Activated naive CD4-positive, alpha-beta T cell treated with anti-CD3 and anti-CD28 coated beads for 36 hours (primary cell): ENCODE data around the gene LRCH1. TPM values are rescaled to one million over a fixed set of nuclear protein-coding genes. Genes with fewer than 3 reads are reported as not detected.
"Not testable (repeated sequence)": the region's sequence is repeated elsewhere in the genome, so short reads cannot be mapped to it uniquely, and the experiment has no call there.

Source experiments
- CTCF ChIA-PET: fragments of 350-600 bp; sonication (Branson Sonifier 250); formaldehyde crosslinking; loops from one replicate; lab custom pipeline; 2021; ENCODE audit warnings: antibody characterized with exemption; lab: Charles Lee
- DNase-seq: peaks from one replicate; pipeline ENCODE4 v3.0.0-alpha.2; 2020
- H3K27ac Mint-ChIP-seq: one replicate; pipeline ENCODE4 v1.8.0; 2021; ENCODE audit warnings: mild to moderate bottlenecking, mixed read lengths
- H3K27me3 Mint-ChIP-seq: one replicate; pipeline ENCODE4 v1.8.0; 2021; ENCODE audit warnings: low read depth, mixed read lengths
- H3K36me3 Mint-ChIP-seq: one replicate; pipeline ENCODE4 v1.8.0; 2021; ENCODE audit warnings: low read depth, mixed read lengths
- H3K4me1 Mint-ChIP-seq: one replicate; pipeline ENCODE4 v1.8.0; 2021; ENCODE audit warnings: low read depth, mixed read lengths
- H3K4me3 Mint-ChIP-seq: one replicate; pipeline ENCODE4 v1.8.0; 2021; ENCODE audit warnings: mild to moderate bottlenecking, moderate library complexity, mixed read lengths
- H3K9me3 Mint-ChIP-seq: one replicate; pipeline ENCODE4 v1.8.0; 2021; ENCODE audit warnings: mixed read lengths
- intact Hi-C: fragments of 100-400 bp; cut with micrococcal nuclease; formaldehyde crosslinking; loops from one replicate; pipeline ENCODE4 v1.15.1; 2023
- total RNA-seq, 2 experiments: library from RNA; stranded (reverse); gene quantifications; one replicate each; pipeline ENCODE4 v1.2.3, GENCODE V29; 2021

LRCH1 gene
- total RNA-seq, 2 experiments from 2014 or later: 14.6 to 15.1 TPM

DNA sequence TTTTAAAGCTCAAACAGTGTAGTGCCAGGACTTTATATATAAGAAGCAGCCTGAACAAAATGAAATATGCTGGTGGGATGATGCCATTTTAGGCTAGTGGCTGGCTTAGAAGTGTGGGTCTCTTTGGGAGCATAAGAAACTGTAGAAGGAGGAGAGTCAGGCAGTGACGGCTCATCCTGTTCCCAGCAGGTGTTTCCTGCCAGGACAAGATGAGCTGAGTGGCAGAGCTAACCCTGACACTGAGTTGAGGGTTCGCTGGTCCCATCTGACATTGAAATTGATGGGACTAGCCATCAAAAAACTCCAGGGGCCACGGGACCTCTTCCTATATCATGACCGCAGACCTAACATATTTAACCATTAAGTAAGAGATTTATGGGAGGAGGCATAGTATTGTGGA is 192.7 kb downstream of the LRCH1 start:
- no peak for DNase-seq
- CTCF ChIA-PET: no interaction called here
- no peak overlapping the region for H3K27ac Mint-ChIP-seq
- H3K36me3 Mint-ChIP-seq: peaks cover 22% of the 10 kb centered on the region
- H3K4me3 Mint-ChIP-seq: no peak overlapping the region
- intact Hi-C loops: no loop called here
- H3K27me3 Mint-ChIP-seq: no peaks in the 10 kb centered on the region
- peaks cover under 1% of the 10 kb centered on the region for H3K4me1 Mint-ChIP-seq
- H3K9me3 Mint-ChIP-seq: no peaks in the 10 kb centered on the region

DNA sequence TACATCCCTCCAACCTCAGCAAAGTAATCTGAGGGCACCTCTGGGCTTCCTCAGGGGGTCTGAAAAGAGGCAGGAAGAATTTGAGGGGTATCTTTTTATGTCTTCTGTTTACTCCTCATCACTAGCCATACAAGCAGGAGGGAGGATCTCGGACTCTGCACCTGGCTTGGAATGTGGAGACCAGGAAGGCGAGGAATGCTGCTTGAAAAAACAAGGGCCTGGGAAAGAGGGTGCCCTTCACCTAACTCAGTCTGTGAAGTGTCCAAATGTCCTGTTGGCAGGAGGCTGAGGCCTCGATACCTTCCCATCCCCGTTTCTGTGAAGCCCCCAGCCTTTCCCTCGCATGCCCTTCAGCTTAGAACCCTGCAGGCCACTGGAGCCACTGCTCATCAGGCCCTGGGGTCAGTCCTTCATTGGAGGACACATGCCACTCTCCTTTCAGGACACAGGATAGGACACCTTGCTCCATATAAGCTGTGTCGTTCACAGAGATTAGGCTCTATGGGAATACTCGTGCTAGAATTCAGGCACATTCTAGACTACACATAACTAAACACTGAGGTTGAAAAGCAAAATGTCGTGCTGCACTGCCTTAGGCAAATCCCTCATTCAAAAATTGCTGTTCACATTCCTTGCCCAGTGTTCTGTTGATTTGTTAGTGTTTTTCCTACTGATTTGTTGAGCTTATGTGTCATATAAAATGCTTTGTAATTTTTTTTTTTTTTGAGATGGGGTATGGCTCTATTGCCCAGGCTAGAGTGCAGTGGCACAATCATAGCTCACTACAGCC is 194.3 kb downstream of the LRCH1 start:
- CTCF ChIA-PET: interaction anchor here (0.6 kb wide), 2 partner anchors 738 to 1237 kb away, joined by 5 to 9 read pairs; no protein-coding TSS in a partner anchor
- Mint-ChIP-seq H3K4me3 (no peak overlapping the region), H3K36me3 (peaks cover 19% of the 10 kb centered on the region), H3K27ac (no peak overlapping the region), H3K27me3 (no peaks in the 10 kb centered on the region), H3K9me3 (no peaks in the 10 kb centered on the region), H3K4me1 (peaks cover 14% of the 10 kb centered on the region)
- no peak for DNase-seq
- intact Hi-C loops: no loop called here

DNA sequence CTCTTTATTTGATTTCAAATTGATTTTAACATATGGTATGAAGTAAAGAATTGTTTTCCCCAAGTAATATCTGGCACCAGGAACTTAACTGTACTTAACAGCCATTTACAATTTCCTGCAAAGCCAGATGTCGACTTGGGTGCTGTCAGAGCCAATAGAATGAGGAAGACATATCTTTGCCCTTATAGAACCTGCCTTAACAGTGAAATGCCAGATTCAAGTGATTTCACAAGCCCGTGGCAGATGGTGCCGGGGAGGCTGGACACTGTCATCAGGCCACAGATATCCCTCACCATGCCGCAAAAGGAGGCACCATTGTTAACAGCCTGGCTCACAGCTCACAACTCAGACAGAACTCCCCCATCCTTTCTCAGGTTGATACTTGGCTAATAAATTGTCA is 195.3 kb downstream of the LRCH1 start:
- CTCF ChIA-PET: no interaction called here
- Mint-ChIP-seq H3K4me3 (no peak overlapping the region), H3K9me3 (no peaks in the 10 kb centered on the region), H3K4me1 (peaks cover 14% of the 10 kb centered on the region), H3K27ac (no peak overlapping the region), H3K27me3 (no peaks in the 10 kb centered on the region), H3K36me3 (peaks cover 19% of the 10 kb centered on the region)
- intact Hi-C loops: no loop called here
- no peak for DNase-seq

DNA sequence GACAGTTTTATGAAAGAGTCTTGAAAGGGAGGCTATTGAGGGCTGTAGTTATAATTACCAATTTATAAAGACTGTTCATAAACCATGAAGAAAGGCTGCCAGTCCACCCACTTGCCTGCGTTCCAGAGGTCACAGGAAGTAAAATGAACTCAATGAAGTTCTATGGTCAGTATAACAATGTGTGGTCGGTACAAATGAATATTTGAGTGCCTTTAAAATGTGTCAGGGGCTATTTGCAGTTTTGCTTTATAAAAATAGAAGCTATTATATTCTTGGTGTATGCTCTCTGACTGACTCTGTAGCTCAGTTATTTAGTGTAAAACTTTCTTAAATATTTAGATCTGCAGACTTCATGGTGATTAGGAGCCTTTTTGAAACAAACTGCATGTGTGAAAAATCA is 197.0 kb downstream of the LRCH1 start:
- H3K4me1 Mint-ChIP-seq: peaks cover 14% of the 10 kb centered on the region
- CTCF ChIA-PET: interaction anchor here (0.6 kb wide), 1 partner anchor 253 kb away, joined by 6 read pairs; no protein-coding TSS in a partner anchor
- no peak overlapping the region for H3K4me3 Mint-ChIP-seq
- H3K27me3 Mint-ChIP-seq: no peaks in the 10 kb centered on the region
- H3K27ac Mint-ChIP-seq: no peak overlapping the region
- intact Hi-C loops: loop anchor here (2.0 kb wide), 1 partner anchor 47 kb away; the partner anchor contains the start of gene ESD
- H3K9me3 Mint-ChIP-seq: no peaks in the 10 kb centered on the region
- H3K36me3 Mint-ChIP-seq: peaks cover 18% of the 10 kb centered on the region
- DNase-seq: no peak

DNA sequence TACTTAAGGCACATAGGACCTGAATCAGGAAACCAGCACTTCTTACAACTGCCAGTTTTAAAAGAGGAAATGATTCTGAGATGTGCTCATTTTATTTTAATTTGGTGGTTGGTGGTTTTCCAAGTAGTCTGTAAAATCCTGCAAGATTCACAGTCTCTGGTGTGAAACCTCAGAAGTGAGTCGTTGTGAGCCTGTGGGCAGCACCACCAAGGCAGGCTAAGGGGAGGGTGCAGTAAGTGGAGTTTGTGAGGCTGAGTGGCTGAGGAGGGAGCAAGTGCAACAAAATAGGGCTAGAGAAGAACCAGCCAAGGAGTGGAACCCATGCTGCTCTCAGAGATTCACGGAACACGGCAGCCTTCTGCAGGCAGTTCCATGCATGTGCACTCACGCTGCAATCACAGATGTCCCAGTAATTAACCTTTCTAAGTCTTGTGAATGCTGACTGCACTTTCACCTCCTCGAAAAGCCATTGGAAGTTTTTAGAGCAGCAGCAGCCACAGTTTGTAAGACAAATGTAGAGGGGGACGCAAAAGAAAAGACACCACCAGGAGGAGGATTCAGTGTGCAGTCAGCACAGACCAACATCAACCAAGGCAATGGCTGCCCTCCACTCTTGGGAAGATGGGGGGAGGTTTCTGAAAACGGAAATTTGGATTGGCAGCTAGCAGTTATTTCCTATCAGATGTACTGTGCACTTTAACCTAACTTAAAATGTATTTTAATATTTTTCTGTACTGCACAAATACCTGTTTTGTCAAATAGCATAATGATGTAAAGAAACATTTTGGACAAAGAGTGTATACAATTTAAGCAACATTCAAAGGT is 199.1 kb downstream of the LRCH1 start:
- Mint-ChIP-seq H3K4me1 (peaks cover 14% of the 10 kb centered on the region), H3K27me3 (no peaks in the 10 kb centered on the region), H3K9me3 (no peaks in the 10 kb centered on the region), H3K4me3 (no peak overlapping the region), H3K36me3 (peaks cover 10% of the 10 kb centered on the region), H3K27ac (peak overlapping the region; percentile 57)
- DNase-seq: peak; percentile 74
- CTCF ChIA-PET: interaction anchor here (0.6 to 0.8 kb wide), 5 partner anchors 12 to 1166 kb away, joined by 3 to 6 read pairs (median 3); no protein-coding TSS in a partner anchor
- intact Hi-C loops: loop anchor here (1.0 to 2.0 kb wide), 3 partner anchors 45 to 259 kb away; partner anchors contain the start of gene ESD

DNA sequence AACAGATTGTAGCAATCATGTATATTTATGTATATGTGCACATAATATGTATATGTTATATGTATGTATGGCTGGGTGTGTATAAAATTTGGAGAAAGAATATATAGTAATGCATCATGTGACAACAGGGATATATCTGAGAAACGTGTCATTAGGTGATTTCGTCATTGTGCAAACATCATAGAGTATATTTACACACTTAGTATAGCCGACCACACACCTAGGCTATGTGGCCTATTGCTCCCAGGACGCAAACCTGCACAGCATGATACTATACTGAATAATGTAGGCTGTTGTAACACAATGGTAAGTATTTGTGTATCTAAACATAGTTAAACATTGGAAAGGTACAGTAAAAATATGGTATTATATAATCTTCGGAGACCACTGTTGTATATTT is 200.2 kb downstream of the LRCH1 start:
- intact Hi-C loops: no loop called here
- no peaks in the 10 kb centered on the region for H3K27me3 Mint-ChIP-seq
- H3K36me3 Mint-ChIP-seq: peaks cover 10% of the 10 kb centered on the region
- H3K4me3 Mint-ChIP-seq: no peak overlapping the region
- DNase-seq: no peak
- H3K27ac Mint-ChIP-seq: no peak overlapping the region
- CTCF ChIA-PET: no interaction called here
- H3K9me3 Mint-ChIP-seq: no peaks in the 10 kb centered on the region
- H3K4me1 Mint-ChIP-seq: peaks cover 14% of the 10 kb centered on the region

DNA sequence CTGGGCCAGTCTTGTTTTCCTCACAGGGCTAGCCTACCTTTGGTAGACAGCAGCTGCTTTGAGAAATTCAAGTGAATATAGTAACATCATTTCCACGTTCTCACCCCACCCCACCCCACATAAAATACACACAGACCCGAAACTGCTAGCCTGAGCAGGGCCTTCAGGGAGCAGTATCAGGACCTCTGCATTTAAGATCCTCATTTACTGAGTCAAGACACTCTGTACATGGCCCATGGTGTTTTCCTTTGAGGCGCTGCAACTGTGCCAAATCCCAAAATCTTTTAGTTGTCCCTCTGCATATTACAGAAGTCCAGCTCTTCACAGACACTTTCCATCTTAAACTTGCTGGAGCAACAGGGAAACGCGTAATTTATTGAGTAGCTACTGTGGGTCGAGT is 200.9 kb downstream of the LRCH1 start:
- peaks cover 14% of the 10 kb centered on the region for H3K4me1 Mint-ChIP-seq
- CTCF ChIA-PET: interaction anchor here (0.8 kb wide), 1 partner anchor 202 kb away, joined by 3 read pairs; no protein-coding TSS in a partner anchor
- H3K27ac Mint-ChIP-seq: no peak overlapping the region
- no peak overlapping the region for H3K4me3 Mint-ChIP-seq
- H3K27me3 Mint-ChIP-seq: no peaks in the 10 kb centered on the region
- H3K36me3 Mint-ChIP-seq: peaks cover 10% of the 10 kb centered on the region
- no peak for DNase-seq
- intact Hi-C loops: no loop called here
- no peaks in the 10 kb centered on the region for H3K9me3 Mint-ChIP-seq

DNA sequence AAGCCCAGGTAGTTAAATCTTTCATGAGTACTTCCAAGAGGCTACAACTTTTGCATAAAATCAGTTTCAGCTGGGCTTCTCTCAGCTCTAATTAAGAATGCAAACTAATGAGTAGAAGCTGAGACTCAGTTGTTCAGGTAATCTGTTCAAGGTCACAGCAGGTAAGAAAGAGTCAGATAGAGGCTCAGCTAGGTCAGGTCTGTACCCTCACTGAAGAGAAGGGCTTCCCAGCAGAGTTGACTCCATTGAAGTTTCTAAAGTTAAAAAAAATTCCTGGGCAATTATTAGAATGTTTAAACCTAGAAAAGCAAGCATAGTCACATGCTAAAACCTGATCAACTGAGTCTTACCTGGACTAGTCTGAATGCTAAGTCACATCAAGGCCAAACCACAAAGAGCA is 201.8 kb downstream of the LRCH1 start:
- Mint-ChIP-seq H3K27ac (no peak overlapping the region), H3K4me3 (no peak overlapping the region), H3K9me3 (no peaks in the 10 kb centered on the region), H3K4me1 (peaks cover 14% of the 10 kb centered on the region), H3K36me3 (peaks cover 10% of the 10 kb centered on the region), H3K27me3 (no peaks in the 10 kb centered on the region)
- intact Hi-C loops: no loop called here
- no peak for DNase-seq
- CTCF ChIA-PET: interaction anchor here (0.8 kb wide), 1 partner anchor 203 kb away, joined by 3 read pairs; no protein-coding TSS in a partner anchor

DNA sequence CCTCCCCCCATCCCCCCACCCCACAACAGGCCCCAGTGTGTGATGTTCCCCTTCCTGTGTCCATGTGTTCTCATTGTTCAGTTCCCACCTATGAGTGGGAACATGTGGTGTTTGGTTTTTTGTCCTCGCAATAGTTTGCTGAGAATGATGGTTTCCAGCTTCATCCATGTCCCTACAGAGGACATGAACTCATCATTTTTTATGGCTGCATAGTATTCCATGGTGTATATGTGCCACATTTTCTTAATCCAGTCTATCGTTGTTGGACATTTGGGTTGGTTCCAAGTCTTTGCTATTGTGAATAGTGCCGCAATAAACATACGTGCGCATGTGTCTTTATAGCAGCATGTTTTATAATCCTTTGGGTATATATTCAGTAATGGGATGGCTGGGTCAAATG is 202.5 kb downstream of the LRCH1 start:
- DNase-seq, H3K9me3 Mint-ChIP-seq, intact Hi-C loops, CTCF ChIA-PET, H3K27ac Mint-ChIP-seq, H3K27me3 Mint-ChIP-seq, H3K4me3 Mint-ChIP-seq, H3K36me3 Mint-ChIP-seq: not testable (repeated sequence)
- peaks cover 14% of the 10 kb centered on the region for H3K4me1 Mint-ChIP-seq

DNA sequence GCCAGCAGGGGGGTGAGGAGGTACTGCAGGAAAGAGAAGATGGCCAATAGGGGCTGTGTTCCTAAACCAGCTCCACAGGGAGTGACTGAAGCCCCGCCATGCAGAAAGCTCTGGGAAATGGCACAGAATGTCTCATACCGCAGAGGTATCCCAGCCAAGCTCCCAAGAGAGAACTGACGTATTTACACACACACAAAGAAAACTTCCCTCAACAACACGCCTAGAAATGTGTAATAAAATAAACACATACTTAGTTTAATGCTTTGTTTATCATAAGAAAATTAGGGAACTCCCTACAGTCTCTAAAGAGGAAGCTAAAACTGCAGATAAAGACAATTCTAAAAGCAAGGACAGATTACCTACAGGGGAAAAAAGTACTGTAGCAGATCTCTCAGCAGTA is 204.0 kb downstream of the LRCH1 start:
- Mint-ChIP-seq H3K36me3 (peaks cover 4% of the 10 kb centered on the region), H3K4me3 (no peak overlapping the region), H3K9me3 (no peaks in the 10 kb centered on the region), H3K27ac (no peak overlapping the region), H3K27me3 (no peaks in the 10 kb centered on the region), H3K4me1 (peaks cover 3% of the 10 kb centered on the region)
- intact Hi-C loops: no loop called here
- DNase-seq: no peak
- CTCF ChIA-PET: interaction anchor here (0.6 kb wide), 1 partner anchor 169 kb away, joined by 5 read pairs; no protein-coding TSS in a partner anchor

DNA sequence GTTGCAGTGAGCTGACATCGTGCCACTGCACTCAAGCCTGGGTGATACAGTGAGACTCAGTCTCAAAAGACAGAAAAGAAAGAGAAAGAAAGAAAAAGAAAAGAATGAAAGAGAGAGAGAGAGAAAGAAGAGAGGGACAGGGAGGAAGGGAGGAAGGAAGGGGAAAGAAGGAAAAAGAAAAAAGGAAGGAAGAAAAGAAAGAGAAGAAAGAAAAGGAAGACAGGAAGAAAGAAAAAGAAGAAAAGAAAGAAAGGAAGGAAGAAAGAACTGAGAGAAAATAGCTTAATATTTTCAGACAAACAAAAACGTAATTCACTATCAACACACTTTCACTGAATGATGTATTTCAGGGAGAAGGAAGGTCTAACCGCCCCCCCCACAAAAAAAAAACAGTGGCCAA is 204.7 kb downstream of the LRCH1 start:
- no peak overlapping the region for H3K27ac Mint-ChIP-seq

DNA sequence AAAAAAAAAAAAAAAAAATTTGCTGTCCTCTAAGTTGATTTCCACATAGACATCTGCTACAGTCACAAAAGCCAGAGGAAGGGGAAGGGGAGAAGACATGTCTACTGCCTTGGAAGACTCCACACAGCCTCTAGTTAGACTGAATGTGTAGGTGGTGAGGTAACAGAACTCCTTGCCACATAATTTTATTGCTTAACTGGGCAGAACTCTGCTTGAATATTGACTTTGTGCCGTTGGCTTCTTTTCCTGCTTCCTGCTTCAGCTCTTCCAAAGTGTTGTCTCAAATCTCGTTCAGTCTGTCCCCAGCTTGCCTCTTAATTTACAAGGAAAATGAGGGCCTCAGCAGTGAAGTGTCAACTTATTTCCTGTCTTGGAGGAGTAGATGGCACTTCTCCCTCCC is 206.9 kb downstream of the LRCH1 start:
- DNase-seq: no peak
- no peak overlapping the region for H3K27ac Mint-ChIP-seq
- H3K36me3 Mint-ChIP-seq: no peaks in the 10 kb centered on the region
- H3K9me3 Mint-ChIP-seq: no peaks in the 10 kb centered on the region
- CTCF ChIA-PET: no interaction called here
- H3K4me1 Mint-ChIP-seq: no peaks in the 10 kb centered on the region
- H3K27me3 Mint-ChIP-seq: no peaks in the 10 kb centered on the region
- H3K4me3 Mint-ChIP-seq: no peak overlapping the region
- intact Hi-C loops: loop anchor here (10.0 kb wide), 1 partner anchor 1015 kb away; no protein-coding TSS in a partner anchor

More for the DNA sequence above, 204.7 kb downstream of the LRCH1 start:
- intact Hi-C loops: no loop called here
- Mint-ChIP-seq H3K4me3 (no peak overlapping the region), H3K36me3 (peaks cover 2% of the 10 kb centered on the region), H3K27me3 (no peaks in the 10 kb centered on the region), H3K4me1 (no peaks in the 10 kb centered on the region), H3K9me3 (no peaks in the 10 kb centered on the region)
- CTCF ChIA-PET: interaction anchor here (0.6 kb wide), 1 partner anchor 170 kb away, joined by 5 read pairs; no protein-coding TSS in a partner anchor
- DNase-seq: no peak
